Right lobe of liver (tissue), 4 donors: ENCODE measurements around the gene SYTL3.

Source experiments
- CTCF ChIP-seq, 4 donors: fragments of 200-600 bp in 3 of 4; fragments of 450-650 bp in 1 of 4; IDR thresholded peaks; one replicate each; pipeline versions ENCODE4 v1.5.1 to v1.8.0; 2016 to 2022; ENCODE audit warnings: antibody characterized with exemption in 4 of 4, mild to moderate bottlenecking in 2 of 4
- POLR2A ChIP-seq: fragments of 450-650 bp; IDR thresholded peaks from one replicate; pipeline ENCODE4 v1.6.1; 2017; ENCODE audit warnings: antibody characterized with exemption, mild to moderate bottlenecking
- donor health status: DM: no; HTN: no; CAD: no.
- donor health status: DM: no; HTN: no; CAD: no.
- donor health status: DM: no; HTN: yes; CAD: no.

DNA sequence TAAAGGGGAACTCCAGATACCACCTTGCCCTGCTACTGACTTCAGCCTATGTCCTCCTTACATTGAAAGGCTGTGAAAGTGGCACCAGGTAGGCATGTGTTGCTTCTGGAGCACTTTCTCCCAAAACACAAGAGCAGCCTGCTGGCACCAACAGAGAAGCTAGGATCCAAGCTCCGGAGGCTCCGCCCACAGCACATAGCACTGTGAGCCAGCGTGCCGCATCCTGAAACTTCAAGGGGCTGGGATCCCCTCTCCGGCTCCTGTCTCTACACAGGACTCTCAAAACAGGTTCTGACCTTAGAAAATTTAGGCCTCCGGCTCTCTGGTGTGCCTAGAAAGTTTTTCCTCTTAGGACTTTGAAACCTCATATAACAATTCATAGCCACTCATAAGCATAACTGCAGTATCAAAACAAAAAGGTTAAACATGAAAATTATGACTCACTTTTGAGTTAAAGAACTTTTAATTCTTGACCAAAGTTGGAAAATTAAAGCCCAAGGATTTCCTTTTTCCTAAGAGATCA is 128.2 kb downstream of the SYTL3 start:
- TF ChIP-seq POLR2A = no peak
- no peak for TF ChIP-seq CTCF (IDR thresholded peaks at IDR 0.05)
